ENCODE results near the gene BNC2.

Gene BNC2

GRCh38 chr9:16608906-16609305 is 261.6 kb downstream of the BNC2 start:
- Histone ChIP-seq H2BK5ac (ENCODE audit: low read length) (no peak overlapping the region), H3K27me3 (ENCODE audit: control insufficient read depth in 3 of 3, insufficient read depth in 3 of 3, low read depth in 1 of 3, low read length in 3 of 3) (no peaks in the 10 kb centered on the region), H3K4me2 (ENCODE audit: insufficient read depth, low read length, poor library complexity, severe bottlenecking) (no peak overlapping the region), H2AFZ (ENCODE audit: low read length) (no peak overlapping the region), H3K79me1 (ENCODE audit: low read depth, low read length) (no peaks in the 10 kb centered on the region), H2BK15ac (ENCODE audit: low read length) (no peak overlapping the region), H4K91ac (ENCODE audit: low read depth, low read length, poor library complexity) (no peak overlapping the region), H3K9ac (ENCODE audit: low read depth, low read length, poor library complexity) (no peak overlapping the region), H4K8ac (ENCODE audit: low read depth, low read length) (no peak overlapping the region), H3K27ac (replicated peaks; ENCODE audit: low read length) (no peak overlapping the region), H3K9me3 (replicated peaks in 1 of 2; ENCODE audit: control insufficient read depth in 2 of 2, insufficient read depth in 1 of 2, low read depth in 1 of 2, low read length in 2 of 2) (no peaks in the 10 kb centered on the region), H2BK12ac (ENCODE audit: low read length) (no peak overlapping the region), H3K14ac (ENCODE audit: low read length) (no peak overlapping the region), H3K4ac (ENCODE audit: low read length) (no peak overlapping the region), H3K4me3 (ENCODE audit: low read length in 2 of 2) (no peak overlapping the region), H3K36me3 (replicated peaks in 1 of 2; ENCODE audit: control insufficient read depth in 2 of 2, insufficient read depth in 2 of 2, low read length in 2 of 2) (no peaks in the 10 kb centered on the region), H3K18ac (ENCODE audit: low read length) (no peak overlapping the region), H2BK120ac (ENCODE audit: low read depth, low read length) (no peak overlapping the region), H3K4me1 (ENCODE audit: control insufficient read depth in 2 of 2, insufficient read depth in 1 of 2, low read depth in 1 of 2, low read length in 2 of 2) (no peaks in the 10 kb centered on the region), H2AK5ac (ENCODE audit: low read depth, low read length) (no peak overlapping the region), H3K23ac (ENCODE audit: low read depth, low read length, poor library complexity) (no peak overlapping the region)
- DNase-seq (ENCODE audit: low spot score) = no peak
- no CpG with 5 or more reads among the region's 2 CpGs for WGBS, 2 donors (ENCODE audit: extremely low coverage in 2 of 2, insufficient read length in 2 of 2, insufficient replicate concordance in 1 of 2)

GRCh38 chr9:16602494-16602893 is 268.0 kb downstream of the BNC2 start:
- Histone ChIP-seq H3K36me3 (replicated peaks in 1 of 2; ENCODE audit: control insufficient read depth in 2 of 2, insufficient read depth in 2 of 2, low read length in 2 of 2) (no peaks in the 10 kb centered on the region), H2BK15ac (ENCODE audit: low read length) (no peak overlapping the region), H3K4me3 (ENCODE audit: low read length in 2 of 2) (no peak overlapping the region), H4K91ac (ENCODE audit: low read depth, low read length, poor library complexity) (no peak overlapping the region), H2AK5ac (ENCODE audit: low read depth, low read length) (no peak overlapping the region), H3K4me1 (ENCODE audit: control insufficient read depth in 2 of 2, insufficient read depth in 1 of 2, low read depth in 1 of 2, low read length in 2 of 2) (peaks cover 0 to 2% of the 10 kb centered on the region in 2 donors), H3K23ac (ENCODE audit: low read depth, low read length, poor library complexity) (no peak overlapping the region), H2BK5ac (ENCODE audit: low read length) (no peak overlapping the region), H2BK120ac (ENCODE audit: low read depth, low read length) (no peak overlapping the region), H3K79me1 (ENCODE audit: low read depth, low read length) (no peaks in the 10 kb centered on the region), H3K4ac (ENCODE audit: low read length) (no peak overlapping the region), H2AFZ (ENCODE audit: low read length) (no peak overlapping the region), H2BK12ac (ENCODE audit: low read length) (no peak overlapping the region), H4K8ac (ENCODE audit: low read depth, low read length) (no peak overlapping the region), H3K14ac (ENCODE audit: low read length) (no peak overlapping the region), H3K18ac (ENCODE audit: low read length) (no peak overlapping the region), H3K27me3 (ENCODE audit: control insufficient read depth in 3 of 3, insufficient read depth in 3 of 3, low read depth in 1 of 3, low read length in 3 of 3) (no peaks in the 10 kb centered on the region), H3K9ac (ENCODE audit: low read depth, low read length, poor library complexity) (no peak overlapping the region), H3K9me3 (replicated peaks in 1 of 2; ENCODE audit: control insufficient read depth in 2 of 2, insufficient read depth in 1 of 2, low read depth in 1 of 2, low read length in 2 of 2) (no peaks in the 10 kb centered on the region), H3K27ac (replicated peaks; ENCODE audit: low read length) (no peak overlapping the region), H3K4me2 (ENCODE audit: insufficient read depth, low read length, poor library complexity, severe bottlenecking) (no peak overlapping the region)
- WGBS, 2 donors (ENCODE audit: extremely low coverage in 2 of 2, insufficient read length in 2 of 2, insufficient replicate concordance in 1 of 2) = no CpG with 5 or more reads among the region's 2 CpGs
- DNase-seq (ENCODE audit: low spot score) = no peak

- H2BK12ac ChIP-seq (ENCODE audit: low read length) = no peak overlapping the region
- H2AK5ac ChIP-seq (ENCODE audit: low read depth, low read length) = no peak overlapping the region
- no peak overlapping the region for H3K14ac ChIP-seq (ENCODE audit: low read length)
- H3K9me3 ChIP-seq (replicated peaks in 1 of 2; ENCODE audit: control insufficient read depth in 2 of 2, insufficient read depth in 1 of 2, low read depth in 1 of 2, low read length in 2 of 2) = no peaks in the 10 kb centered on the region
- H3K9ac ChIP-seq (ENCODE audit: low read depth, low read length, poor library complexity) = no peak overlapping the region
- no peaks in the 10 kb centered on the region for H3K79me1 ChIP-seq (ENCODE audit: low read depth, low read length)
- no peak overlapping the region for H3K23ac ChIP-seq (ENCODE audit: low read depth, low read length, poor library complexity)
- H3K36me3 ChIP-seq (replicated peaks in 1 of 2; ENCODE audit: control insufficient read depth in 2 of 2, insufficient read depth in 2 of 2, low read length in 2 of 2) = no peaks in the 10 kb centered on the region
- no peak overlapping the region for H3K18ac ChIP-seq (ENCODE audit: low read length)
- no peak overlapping the region for H2AFZ ChIP-seq (ENCODE audit: low read length)
- no peak overlapping the region for H2BK15ac ChIP-seq (ENCODE audit: low read length)
- H4K91ac ChIP-seq (ENCODE audit: low read depth, low read length, poor library complexity) = no peak overlapping the region
- H3K4ac ChIP-seq (ENCODE audit: low read length) = no peak overlapping the region
- no peak overlapping the region for H2BK120ac ChIP-seq (ENCODE audit: low read depth, low read length)
- no peak overlapping the region for H2BK5ac ChIP-seq (ENCODE audit: low read length)
- no peak overlapping the region for H3K4me2 ChIP-seq (ENCODE audit: insufficient read depth, low read length, poor library complexity, severe bottlenecking)
- H3K27me3 ChIP-seq (ENCODE audit: control insufficient read depth in 3 of 3, insufficient read depth in 3 of 3, low read depth in 1 of 3, low read length in 3 of 3) = no peaks in the 10 kb centered on the region
- no peak overlapping the region for H4K8ac ChIP-seq (ENCODE audit: low read depth, low read length)
- H3K4me3 ChIP-seq (ENCODE audit: low read length in 2 of 2) = no peak overlapping the region
- peaks cover 0 to 2% of the 10 kb centered on the region in 2 donors for H3K4me1 ChIP-seq (ENCODE audit: control insufficient read depth in 2 of 2, insufficient read depth in 1 of 2, low read depth in 1 of 2, low read length in 2 of 2)
- no peak for DNase-seq (ENCODE audit: low spot score)
- no peak overlapping the region for H3K27ac ChIP-seq (replicated peaks; ENCODE audit: low read length)
Observed at GRCh38 chr9:16601991-16602390, 268.5 kb downstream of the BNC2 start.

- Histone ChIP-seq H3K4me1 (ENCODE audit: control insufficient read depth in 2 of 2, insufficient read depth in 1 of 2, low read depth in 1 of 2, low read length in 2 of 2) (peaks cover 0 to 2% of the 10 kb centered on the region in 2 donors), H2AFZ (ENCODE audit: low read length) (no peak overlapping the region), H3K4me3 (ENCODE audit: low read length in 2 of 2) (no peak overlapping the region), H3K27ac (replicated peaks; ENCODE audit: low read length) (no peak overlapping the region), H3K9me3 (replicated peaks in 1 of 2; ENCODE audit: control insufficient read depth in 2 of 2, insufficient read depth in 1 of 2, low read depth in 1 of 2, low read length in 2 of 2) (no peaks in the 10 kb centered on the region), H3K23ac (ENCODE audit: low read depth, low read length, poor library complexity) (no peak overlapping the region), H2BK12ac (ENCODE audit: low read length) (no peak overlapping the region), H3K14ac (ENCODE audit: low read length) (no peak overlapping the region), H3K9ac (ENCODE audit: low read depth, low read length, poor library complexity) (no peak overlapping the region), H2BK120ac (ENCODE audit: low read depth, low read length) (no peak overlapping the region), H3K18ac (ENCODE audit: low read length) (no peak overlapping the region), H2BK5ac (ENCODE audit: low read length) (no peak overlapping the region), H4K8ac (ENCODE audit: low read depth, low read length) (no peak overlapping the region), H3K79me1 (ENCODE audit: low read depth, low read length) (no peaks in the 10 kb centered on the region), H2AK5ac (ENCODE audit: low read depth, low read length) (no peak overlapping the region), H4K91ac (ENCODE audit: low read depth, low read length, poor library complexity) (no peak overlapping the region), H3K27me3 (ENCODE audit: control insufficient read depth in 3 of 3, insufficient read depth in 3 of 3, low read depth in 1 of 3, low read length in 3 of 3) (no peaks in the 10 kb centered on the region), H2BK15ac (ENCODE audit: low read length) (no peak overlapping the region), H3K4me2 (ENCODE audit: insufficient read depth, low read length, poor library complexity, severe bottlenecking) (no peak overlapping the region), H3K36me3 (replicated peaks in 1 of 2; ENCODE audit: control insufficient read depth in 2 of 2, insufficient read depth in 2 of 2, low read length in 2 of 2) (no peaks in the 10 kb centered on the region), H3K4ac (ENCODE audit: low read length) (no peak overlapping the region)
- DNase-seq (ENCODE audit: low spot score) = no peak
- WGBS, 2 donors (ENCODE audit: extremely low coverage in 2 of 2, insufficient read length in 2 of 2, insufficient replicate concordance in 1 of 2) = no CpG with 5 or more reads among the region's 3 CpGs
Observed at GRCh38 chr9:16598316-16598715, 272.2 kb downstream of the BNC2 start.
